ENCODE measurements around the gene PMS1. TPM values are rescaled to one million over a fixed set of nuclear protein-coding genes. Genes with fewer than 3 reads are reported as not detected.

The PMS1 gene
- total and polyA plus RNA-seq, 2 donors (not counting 1 experiment from before 2014, with no cell fraction given): 14.9 to 44.2 TPM

DNA sequence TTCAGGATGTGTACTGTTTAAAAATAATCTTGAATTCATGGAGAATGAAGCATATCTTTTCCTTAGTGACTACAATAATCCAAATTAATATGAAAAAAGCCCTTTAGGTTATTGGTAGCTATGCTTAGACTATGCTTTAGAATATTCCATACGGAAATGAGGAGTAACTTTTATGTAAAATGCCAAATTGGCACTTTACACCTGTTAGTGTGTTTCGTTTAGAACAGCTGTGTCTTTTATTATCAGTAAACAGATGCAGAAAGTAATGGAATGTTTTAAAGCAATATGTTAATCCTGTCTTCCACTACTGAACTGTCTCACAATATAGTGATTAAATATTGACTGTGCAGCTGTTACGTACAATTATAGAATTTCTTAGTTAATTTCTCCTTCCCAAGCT, 129.6 kb downstream of the PMS1 start:
- no peaks in the 10 kb centered on the region for H3K27me3 Mint-ChIP-seq
- H3K4me2 ChIP-seq (replicated peaks; ENCODE audit: low read depth, low read length, poor library complexity, severe bottlenecking): no peak overlapping the region
- no peak overlapping the region for H3K4me3 Mint-ChIP-seq
- H3K4me1 Mint-ChIP-seq: peaks cover 2% of the 10 kb centered on the region
- no peaks in the 10 kb centered on the region for H3K9me3 ChIP-seq (ENCODE audit: control extremely low read depth in 1 of 3, control insufficient read depth in 2 of 3, insufficient read depth in 1 of 3, low read length in 2 of 3)
- H3K36me3 ChIP-seq (replicated peaks in 1 of 2; ENCODE audit: control extremely low read depth in 1 of 2, control insufficient read depth in 1 of 2, extremely low read depth in 1 of 2, insufficient read depth in 2 of 2, low read length in 1 of 2): no peaks in the 10 kb centered on the region
- no peaks in the 10 kb centered on the region for H3K79me2 ChIP-seq (ENCODE audit: control insufficient read depth, insufficient read depth, low read length)
- no peak overlapping the region for H3K9ac ChIP-seq (ENCODE audit: low read length)
- H3K27me3 ChIP-seq (replicated peaks in 1 of 4; ENCODE audit: control extremely low read depth in 1 of 4, control insufficient read depth in 3 of 4, insufficient read depth in 4 of 4, low read length in 3 of 4): peaks cover 0 to 3% (median 0%) of the 10 kb centered on the region in 4 experiments
- ATAC-seq (ENCODE audit: low read depth): no peak
- CTCF ChIA-PET: no interaction called here
- no peak overlapping the region for H3K27ac ChIP-seq (ENCODE audit: low read length in 2 of 2)
- no peaks in the 10 kb centered on the region for H3K4me1 ChIP-seq (ENCODE audit: control insufficient read depth in 2 of 2, insufficient read depth in 2 of 2, low read length in 2 of 2)
- H3K27ac Mint-ChIP-seq: no peak overlapping the region
- H3K9me3 Mint-ChIP-seq (ENCODE audit: insufficient read depth): no peaks in the 10 kb centered on the region
- intact Hi-C loops (cut with micrococcal nuclease): no loop called here
- no peaks in the 10 kb centered on the region for H4K20me1 ChIP-seq (ENCODE audit: control insufficient read depth, insufficient read depth, low read length, poor library complexity, severe bottlenecking)
- no peak overlapping the region for H2AFZ ChIP-seq (ENCODE audit: insufficient read depth, low read depth, low read length, poor library complexity, severe bottlenecking)
- TF ChIP-seq EZH2 (IDR thresholded peaks at IDR 0.05; ENCODE audit: borderline replicate concordance, insufficient read depth, low read depth, low read length, poor library complexity, severe bottlenecking): no peak
- TF ChIP-seq, protein P1, sequence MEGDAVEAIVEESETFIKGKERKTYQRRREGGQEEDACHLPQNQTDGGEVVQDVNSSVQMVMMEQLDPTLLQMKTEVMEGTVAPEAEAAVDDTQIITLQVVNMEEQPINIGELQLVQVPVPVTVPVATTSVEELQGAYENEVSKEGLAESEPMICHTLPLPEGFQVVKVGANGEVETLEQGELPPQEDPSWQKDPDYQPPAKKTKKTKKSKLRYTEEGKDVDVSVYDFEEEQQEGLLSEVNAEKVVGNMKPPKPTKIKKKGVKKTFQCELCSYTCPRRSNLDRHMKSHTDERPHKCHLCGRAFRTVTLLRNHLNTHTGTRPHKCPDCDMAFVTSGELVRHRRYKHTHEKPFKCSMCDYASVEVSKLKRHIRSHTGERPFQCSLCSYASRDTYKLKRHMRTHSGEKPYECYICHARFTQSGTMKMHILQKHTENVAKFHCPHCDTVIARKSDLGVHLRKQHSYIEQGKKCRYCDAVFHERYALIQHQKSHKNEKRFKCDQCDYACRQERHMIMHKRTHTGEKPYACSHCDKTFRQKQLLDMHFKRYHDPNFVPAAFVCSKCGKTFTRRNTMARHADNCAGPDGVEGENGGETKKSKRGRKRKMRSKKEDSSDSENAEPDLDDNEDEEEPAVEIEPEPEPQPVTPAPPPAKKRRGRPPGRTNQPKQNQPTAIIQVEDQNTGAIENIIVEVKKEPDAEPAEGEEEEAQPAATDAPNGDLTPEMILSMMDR (IDR thresholded peaks at IDR 0.05): no peak
- H3K4me3 ChIP-seq (ENCODE audit: control extremely low read depth in 1 of 5, extremely low read depth in 1 of 5, insufficient read depth in 1 of 5, low read depth in 2 of 5, low read length in 4 of 5): no peak overlapping the region
- DNase-seq: no peak
- no CpG with 5 or more reads among the region's 3 CpGs for WGBS (ENCODE audit: insufficient coverage)
- POLR2A ChIA-PET: no interaction called here

DNA sequence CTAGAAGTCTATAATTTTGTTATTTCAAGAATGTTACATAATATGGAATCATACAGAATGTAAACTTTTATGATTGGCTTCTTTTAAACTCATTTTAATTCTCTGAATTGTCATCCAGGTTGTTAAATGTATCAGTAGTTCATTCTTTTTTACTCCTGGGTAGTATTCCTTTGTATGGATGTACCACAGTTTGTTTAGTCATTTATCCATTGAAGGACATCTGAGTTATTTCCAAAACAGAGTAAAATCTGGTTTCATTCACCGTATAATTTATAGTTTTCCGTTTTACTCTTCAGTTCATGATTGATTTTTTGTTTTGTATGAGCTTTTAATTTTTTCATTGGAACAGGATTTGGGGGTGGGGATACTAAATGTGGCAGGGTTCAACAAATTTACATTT, 132.4 kb downstream of the PMS1 start:
- WGBS (ENCODE audit: insufficient coverage): no CpG with 5 or more reads among the region's 2 CpGs

More for the DNA sequence above, 132.4 kb downstream of the PMS1 start:
- Mint-ChIP-seq H3K27ac (no peak overlapping the region), H3K9me3 (ENCODE audit: insufficient read depth) (no peaks in the 10 kb centered on the region), H3K4me3 (no peak overlapping the region), H3K27me3 (no peaks in the 10 kb centered on the region), H3K4me1 (peaks cover 2% of the 10 kb centered on the region)
- Histone ChIP-seq H2AFZ (ENCODE audit: insufficient read depth, low read depth, low read length, poor library complexity, severe bottlenecking) (no peak overlapping the region), H3K9me3 (ENCODE audit: control extremely low read depth in 1 of 3, control insufficient read depth in 2 of 3, insufficient read depth in 1 of 3, low read length in 2 of 3) (no peaks in the 10 kb centered on the region), H3K36me3 (replicated peaks in 1 of 2; ENCODE audit: control extremely low read depth in 1 of 2, control insufficient read depth in 1 of 2, extremely low read depth in 1 of 2, insufficient read depth in 2 of 2, low read length in 1 of 2) (no peaks in the 10 kb centered on the region), H3K4me1 (ENCODE audit: control insufficient read depth in 2 of 2, insufficient read depth in 2 of 2, low read length in 2 of 2) (no peaks in the 10 kb centered on the region), H3K4me2 (replicated peaks; ENCODE audit: low read depth, low read length, poor library complexity, severe bottlenecking) (no peak overlapping the region), H3K4me3 (ENCODE audit: control extremely low read depth in 1 of 5, extremely low read depth in 1 of 5, insufficient read depth in 1 of 5, low read depth in 2 of 5, low read length in 4 of 5) (no peak overlapping the region), H4K20me1 (ENCODE audit: control insufficient read depth, insufficient read depth, low read length, poor library complexity, severe bottlenecking) (no peaks in the 10 kb centered on the region), H3K79me2 (ENCODE audit: control insufficient read depth, insufficient read depth, low read length) (no peaks in the 10 kb centered on the region), H3K27me3 (replicated peaks in 1 of 4; ENCODE audit: control extremely low read depth in 1 of 4, control insufficient read depth in 3 of 4, insufficient read depth in 4 of 4, low read length in 3 of 4) (peaks cover 0 to 3% (median 0%) of the 10 kb centered on the region in 4 experiments), H3K27ac (ENCODE audit: low read length in 2 of 2) (no peak overlapping the region), H3K9ac (ENCODE audit: low read length) (no peak overlapping the region)
- CTCF ChIA-PET: no interaction called here
- ATAC-seq (ENCODE audit: low read depth): no peak
- DNase-seq: no peak
- POLR2A ChIA-PET: no interaction called here
- no peak for TF ChIP-seq EZH2 (IDR thresholded peaks at IDR 0.05; ENCODE audit: borderline replicate concordance, insufficient read depth, low read depth, low read length, poor library complexity, severe bottlenecking)
- TF ChIP-seq, protein P1 (IDR thresholded peaks at IDR 0.05): no peak
- intact Hi-C loops (cut with micrococcal nuclease): no loop called here

Other genes starting within 250 kb of the PMS1 start
- 0.39 and 0.44 TPM in 2 replicates for gene SLC40A1, start 203.7 kb upstream of the PMS1 start, total RNA-seq
- 0.07 and 0.20 TPM in 2 replicates for gene SLC40A1, start 203.7 kb upstream of the PMS1 start, polyA plus RNA-seq
- 25.3 and 29.8 TPM in 2 replicates for gene ASNSD1, start 123.0 kb upstream of the PMS1 start, total RNA-seq
- gene ASNSD1, start 123.0 kb upstream of the PMS1 start, polyA plus RNA-seq: 13.0 and 21.6 TPM in 2 replicates
- 23.4 and 24.8 TPM in 2 replicates for gene ANKAR, start 109.8 kb upstream of the PMS1 start, total RNA-seq
- gene ANKAR, start 109.8 kb upstream of the PMS1 start, polyA plus RNA-seq: 11.2 and 11.8 TPM in 2 replicates
- gene OSGEPL1, start 21.7 kb upstream of the PMS1 start, total RNA-seq: 11.2 and 12.6 TPM in 2 replicates
- gene OSGEPL1, start 21.7 kb upstream of the PMS1 start, polyA plus RNA-seq: 5.5 and 8.3 TPM in 2 replicates
- gene ORMDL1, start 111 bp upstream of the PMS1 start, total RNA-seq: 166 and 170 TPM in 2 replicates
- 138 and 162 TPM in 2 replicates for gene ORMDL1, start 111 bp upstream of the PMS1 start, polyA plus RNA-seq